SW480 (cell line): Measurements from ENCODE around the gene MPRIP.
A peak's percentile ranks its signal among the peaks of the same experiment; 100 is the strongest.
"Not testable (repeated sequence)": the region's sequence is repeated elsewhere in the genome, so short reads cannot be mapped to it uniquely, and the experiment has no call there.

Source experiments
- DNase-seq: peaks from one replicate; pipeline ENCODE4 v3.0.0-alpha.2; 2016; ENCODE audit warnings: low spot score

Gene MPRIP

DNA sequence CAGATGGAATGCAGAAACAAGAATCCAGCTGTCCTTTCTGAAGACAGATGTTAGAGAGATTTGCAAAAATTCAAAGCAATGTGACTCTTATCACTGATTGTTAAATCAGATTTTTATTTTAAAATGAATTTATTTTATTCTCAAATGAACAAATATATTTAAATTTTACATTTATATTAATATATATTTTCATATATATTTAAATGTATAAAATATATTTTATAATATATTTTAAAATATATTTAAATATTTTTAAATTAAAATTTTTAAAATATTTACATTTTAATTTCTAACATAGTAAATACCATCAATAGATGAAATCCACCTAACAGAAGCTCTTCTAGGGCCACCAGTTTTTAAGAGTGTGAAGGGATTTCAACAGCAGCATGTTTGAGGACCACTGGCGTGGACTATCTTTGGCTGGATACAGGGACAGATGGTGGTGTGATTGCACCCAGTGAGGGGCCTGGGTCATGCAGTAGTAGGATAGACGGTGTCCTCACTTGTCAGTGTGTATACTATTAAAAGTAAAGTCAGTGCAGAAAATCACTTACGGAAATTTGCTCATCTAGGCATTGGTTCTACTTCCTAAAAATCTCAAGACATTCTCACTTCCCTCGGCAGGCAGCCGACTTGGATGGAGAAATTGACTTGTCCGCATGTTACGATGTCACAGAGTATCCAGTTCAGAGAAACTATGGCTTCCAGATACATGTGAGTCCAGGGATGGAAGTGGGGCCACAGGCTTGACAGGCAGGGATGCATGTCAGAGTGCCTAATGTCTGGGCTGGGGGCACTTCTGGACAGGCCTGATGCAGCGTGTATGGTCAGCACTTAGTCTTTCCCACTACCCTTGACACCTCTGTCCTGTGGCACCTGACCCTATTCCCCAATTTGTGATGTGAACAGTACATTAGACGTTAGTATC lies 107.5 kb downstream of the MPRIP start:
- DNase-seq, result no peak

DNA sequence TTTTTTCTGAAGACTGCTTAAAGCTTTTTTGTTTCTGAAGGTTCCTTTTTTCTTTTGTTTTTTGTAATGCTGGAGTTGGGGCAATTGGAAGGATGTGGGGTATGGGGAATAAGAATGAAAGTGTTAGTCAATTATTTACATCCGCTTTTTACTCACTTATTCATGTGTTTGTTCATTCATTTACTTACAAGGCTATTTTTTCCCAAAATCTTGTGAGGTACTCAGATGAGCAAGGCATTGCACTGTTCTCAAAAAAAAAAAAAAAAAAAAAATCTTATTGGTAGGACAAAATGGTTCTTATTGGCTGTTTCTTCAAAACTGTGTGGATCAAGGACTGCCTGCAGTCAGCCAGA lies 108.2 kb downstream of the MPRIP start:
- no peak for DNase-seq

- DNase-seq, result no peak
These were observed 108.8 kb downstream of the MPRIP start for GRCh38 chr17:17151055-17151454.

GRCh38 chr17:17151541-17151940 lies 109.3 kb downstream of the MPRIP start:
- DNase-seq, result no peak

GRCh38 chr17:17151962-17152361 lies 109.7 kb downstream of the MPRIP start:
- no peak for DNase-seq

DNA sequence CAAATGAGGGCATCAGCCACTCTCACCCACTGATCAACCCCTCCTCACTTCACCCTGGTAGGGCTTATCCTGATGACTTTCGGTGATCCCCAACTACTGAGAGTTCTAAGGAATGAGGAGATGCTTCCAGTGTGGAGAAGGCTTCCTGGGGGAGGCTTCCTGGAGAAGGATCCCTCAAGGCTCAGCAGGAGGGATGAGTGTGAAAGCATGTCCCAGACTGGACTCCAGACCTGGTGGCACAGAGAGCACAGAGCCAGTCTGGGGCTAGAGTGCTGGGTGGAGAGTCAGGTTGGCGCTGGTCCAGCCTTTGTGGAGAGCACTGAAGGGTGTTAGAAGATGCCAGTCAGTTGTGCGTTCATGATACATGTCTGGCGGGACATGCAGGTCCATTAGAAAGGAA lies 110.1 kb downstream of the MPRIP start:
- no peak for DNase-seq

DNA sequence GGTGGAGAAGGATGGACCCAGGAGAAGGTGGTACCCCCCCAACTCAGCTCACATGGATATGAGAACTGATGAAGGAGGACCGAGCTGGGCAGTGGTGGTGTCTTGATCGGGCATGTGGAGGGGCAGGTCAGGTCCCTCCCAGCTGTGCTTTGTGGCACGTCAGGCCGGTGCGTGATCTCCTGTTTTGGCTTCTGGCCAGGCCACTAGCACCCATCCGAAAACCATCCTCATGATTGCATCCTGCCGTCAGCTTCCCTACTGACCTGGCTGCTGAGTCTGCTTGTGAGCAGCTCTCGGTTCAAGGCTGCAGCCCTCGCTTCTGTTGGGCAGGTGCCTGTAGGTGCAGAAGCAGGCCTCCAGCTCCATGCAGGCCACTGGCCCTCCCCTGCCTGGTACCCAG lies 110.8 kb downstream of the MPRIP start:
- DNase-seq, result no peak

DNA sequence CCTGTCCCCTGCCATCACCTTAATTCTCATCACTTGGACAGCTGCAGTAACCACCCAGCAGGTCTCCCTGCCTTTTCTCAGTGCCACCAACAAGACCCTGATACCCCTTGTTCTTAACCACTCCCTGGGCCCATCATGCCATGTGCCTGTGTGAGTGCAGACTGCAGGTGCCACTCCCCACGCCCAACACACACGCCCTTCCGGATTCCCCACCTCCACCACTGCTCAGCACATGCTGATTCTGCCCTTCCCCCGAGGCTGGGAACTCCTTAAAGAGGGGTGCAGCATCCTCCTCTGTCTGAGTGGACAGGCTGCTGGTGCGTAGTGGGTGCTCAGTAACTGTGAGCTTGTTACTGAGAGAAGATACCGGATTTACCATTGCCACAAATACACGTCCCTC lies 111.5 kb downstream of the MPRIP start:
- peak; percentile 28 for DNase-seq

DNA sequence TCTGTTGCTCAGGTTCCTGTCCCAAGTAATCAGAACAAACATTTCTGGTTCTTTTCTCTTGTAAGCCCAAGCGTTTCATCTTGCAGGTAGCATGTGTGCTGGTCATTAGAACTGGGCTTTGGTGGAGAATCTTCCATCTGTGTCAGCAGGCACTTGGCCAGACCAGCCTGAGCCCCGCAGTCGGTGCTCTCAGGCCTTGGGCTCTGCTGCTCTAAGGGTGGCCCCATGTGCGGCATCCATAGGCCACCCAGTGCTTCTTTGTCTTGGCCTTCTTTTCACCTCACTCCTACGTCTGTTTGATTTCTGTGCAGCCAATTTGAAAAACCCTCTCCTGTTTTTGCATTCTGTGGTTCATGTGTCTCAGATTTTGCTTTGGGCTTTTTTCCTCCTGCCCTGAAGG lies 112.3 kb downstream of the MPRIP start:
- no peak for DNase-seq

GRCh38 chr17:17154981-17155380 lies 112.7 kb downstream of the MPRIP start:
- no peak for DNase-seq

- DNase-seq, result no peak
These were observed 113.3 kb downstream of the MPRIP start for GRCh38 chr17:17155568-17155967.

- DNase-seq, result no peak
These were observed 113.8 kb downstream of the MPRIP start for GRCh38 chr17:17156107-17156506.

- no peak for DNase-seq
These were observed 114.3 kb downstream of the MPRIP start for GRCh38 chr17:17156511-17156910.

DNA sequence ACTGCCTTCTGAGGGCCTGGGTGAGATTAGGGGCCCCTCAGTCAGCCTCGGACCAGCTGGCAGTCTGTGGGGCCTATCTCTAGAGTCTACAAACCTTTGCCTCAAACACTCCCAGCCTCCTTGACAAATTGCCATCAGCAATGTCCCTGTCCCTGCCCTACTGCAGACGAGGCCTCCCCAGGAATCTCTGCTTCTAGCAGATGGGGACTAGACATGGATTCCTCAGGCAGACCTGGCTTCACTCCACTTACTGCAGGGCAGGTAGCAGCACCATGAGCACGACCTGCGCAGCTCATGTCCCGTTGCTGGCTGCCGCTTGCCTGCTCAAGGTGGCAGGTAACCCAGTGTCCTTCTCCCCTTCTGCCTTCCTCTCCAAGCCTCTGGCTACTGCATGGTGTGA lies 114.8 kb downstream of the MPRIP start:
- DNase-seq, result no peak

DNA sequence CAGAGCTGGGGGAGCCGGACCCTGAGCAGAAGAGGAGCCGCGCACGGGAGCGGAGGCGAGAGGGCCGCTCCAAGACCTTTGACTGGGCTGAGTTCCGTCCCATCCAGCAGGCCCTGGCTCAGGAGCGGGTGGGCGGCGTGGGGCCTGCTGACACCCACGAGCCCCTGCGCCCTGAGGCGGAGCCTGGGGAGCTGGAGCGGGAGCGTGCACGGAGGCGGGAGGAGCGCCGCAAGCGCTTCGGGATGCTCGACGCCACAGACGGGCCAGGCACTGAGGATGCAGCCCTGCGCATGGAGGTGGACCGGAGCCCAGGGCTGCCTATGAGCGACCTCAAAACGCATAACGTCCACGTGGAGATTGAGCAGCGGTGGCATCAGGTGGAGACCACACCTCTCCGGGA lies 116.2 kb downstream of the MPRIP start:
- not testable (repeated sequence) for DNase-seq

GRCh38 chr17:17159571-17159970 lies 117.3 kb downstream of the MPRIP start:
- DNase-seq, result no peak

GRCh38 chr17:17161121-17161520 lies 118.9 kb downstream of the MPRIP start:
- DNase-seq, result no peak

DNA sequence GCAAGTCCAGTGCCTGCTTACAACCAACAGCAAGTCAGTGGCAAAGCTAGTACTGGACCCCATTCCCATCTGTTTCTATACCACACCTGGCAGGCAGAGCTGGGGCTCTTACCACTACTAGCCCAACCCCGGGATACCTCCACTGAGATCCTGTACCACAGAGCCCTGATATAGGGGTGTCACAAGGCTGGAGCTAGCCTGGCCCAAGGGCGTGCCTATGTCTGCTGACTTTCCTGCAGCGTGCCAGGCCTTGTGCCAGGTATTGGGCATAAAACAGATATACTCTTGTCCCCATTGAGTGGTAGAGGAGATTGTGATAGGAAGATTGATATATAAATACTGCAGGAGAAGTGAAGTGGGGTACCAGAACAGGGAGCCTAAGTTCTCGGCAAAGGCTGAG lies 119.5 kb downstream of the MPRIP start:
- no peak for DNase-seq

DNA sequence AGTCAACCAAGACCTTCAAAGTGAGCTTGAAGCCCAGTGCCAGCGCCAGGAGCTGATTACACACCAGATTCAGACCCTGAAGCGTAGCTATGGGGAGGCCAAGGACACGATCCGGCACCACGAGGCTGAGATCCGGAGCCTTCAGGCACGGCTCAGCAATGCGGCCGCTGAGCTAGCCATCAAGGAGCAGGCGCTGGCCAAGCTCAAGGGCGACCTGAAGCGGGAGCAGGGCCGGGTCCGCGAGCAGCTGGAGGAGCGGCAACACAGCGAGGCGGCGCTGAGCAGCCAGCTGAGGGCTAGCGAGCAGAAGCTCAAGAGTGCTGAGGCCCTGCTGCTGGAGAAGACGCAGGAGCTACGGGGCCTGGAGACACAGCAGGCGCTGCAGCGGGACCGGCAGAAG lies 121.9 kb downstream of the MPRIP start:
- no peak for DNase-seq

DNA sequence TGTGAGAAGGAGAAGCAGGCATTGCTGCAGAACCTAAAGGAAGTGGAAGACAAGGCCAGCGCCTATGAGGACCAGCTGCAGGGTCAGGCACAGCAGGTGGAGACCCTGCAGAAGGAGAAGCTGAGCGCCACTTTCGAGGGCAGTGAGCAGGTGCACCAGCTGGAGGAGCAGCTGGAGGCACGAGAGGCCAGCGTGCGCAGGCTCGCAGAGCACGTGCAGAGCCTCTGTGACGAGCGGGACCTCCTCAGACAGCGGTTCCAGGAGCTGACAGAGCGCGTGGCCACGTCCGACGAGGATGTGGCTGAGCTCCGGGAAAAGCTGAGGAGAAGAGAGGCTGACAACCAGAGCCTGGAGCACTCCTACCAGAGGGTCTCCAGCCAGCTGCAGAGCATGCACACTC lies 122.4 kb downstream of the MPRIP start:
- no peak for DNase-seq

DNA sequence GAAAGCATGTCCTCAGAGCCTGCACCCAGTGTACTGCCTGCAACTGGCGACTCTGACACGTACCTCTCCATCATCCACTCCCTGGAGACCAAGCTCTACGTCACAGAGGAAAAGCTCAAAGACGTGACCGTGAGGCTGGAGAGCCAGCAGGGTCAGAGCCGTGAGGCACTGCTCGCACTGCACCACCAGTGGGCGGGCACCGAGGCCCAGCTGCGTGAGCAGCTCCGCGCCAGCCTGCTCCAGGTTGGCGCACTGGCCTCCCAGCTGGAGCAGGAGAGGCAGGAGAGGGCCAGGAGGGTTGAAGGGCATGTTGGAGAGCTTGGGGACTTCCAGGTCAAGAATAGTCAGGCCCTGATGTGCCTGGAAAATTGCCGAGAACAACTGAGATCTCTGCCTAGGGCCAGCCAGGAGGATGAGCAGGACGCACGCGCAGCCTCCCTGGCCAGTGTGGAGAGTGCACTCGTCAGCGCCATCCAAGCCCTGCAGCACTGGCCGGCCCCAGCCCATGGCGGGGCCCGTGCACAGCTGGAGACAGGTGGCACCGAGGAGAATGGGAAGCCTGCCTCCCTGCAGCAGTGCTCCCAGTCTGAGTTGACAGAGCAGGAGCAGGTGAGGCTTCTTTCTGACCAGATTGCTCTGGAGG lies 123.5 kb downstream of the MPRIP start:
- no peak for DNase-seq

DNA sequence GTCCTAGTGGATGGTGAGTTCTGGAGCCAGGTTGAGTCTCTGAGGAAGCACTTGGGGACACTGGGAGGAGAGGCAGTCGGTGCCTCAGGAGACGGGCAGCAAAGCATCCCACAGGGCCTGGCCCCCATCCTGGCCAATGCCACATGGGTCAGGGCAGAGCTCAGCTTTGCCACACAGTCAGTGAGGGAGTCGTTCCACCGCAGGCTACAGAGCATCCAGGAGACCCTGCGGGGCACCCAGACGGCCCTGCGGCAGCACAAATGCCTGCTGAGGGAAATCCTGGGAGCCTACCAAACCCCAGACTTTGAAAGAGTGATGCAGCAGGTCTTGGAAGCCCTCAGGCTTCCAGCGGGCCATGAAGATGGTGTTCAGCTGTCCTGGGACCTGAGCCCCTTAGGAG lies 124.2 kb downstream of the MPRIP start:
- DNase-seq, result no peak

GRCh38 chr17:17167356-17167755 lies 125.1 kb downstream of the MPRIP start:
- no peak for DNase-seq

GRCh38 chr17:17167986-17168385 lies 125.7 kb downstream of the MPRIP start:
- DNase-seq, result no peak
